ENCODE data around the gene NKX1-1. TPM values are rescaled to one million over a fixed set of nuclear protein-coding genes. Genes with fewer than 3 reads are reported as not detected.

NKX1-1 gene
- total and polyA plus RNA-seq, 4 donors = 0.35 to 0.70 TPM; not detected in 2

- Histone ChIP-seq H3K27me3 (ENCODE audit: control insufficient read depth, insufficient read depth, low read length) (no peaks in the 10 kb centered on the region), H3K27ac (ENCODE audit: low read depth, low read length) (no peak overlapping the region), H3K4me3 (ENCODE audit: low read depth, low read length) (no peak overlapping the region), H3K4me1 (ENCODE audit: control insufficient read depth, insufficient read depth, low read length) (peaks cover 38% of the 10 kb centered on the region), H3K36me3 (ENCODE audit: control insufficient read depth, insufficient read depth, low read length) (peaks cover 90% of the 10 kb centered on the region), H3K9me3 (ENCODE audit: control insufficient read depth, insufficient read depth, low read length) (no peaks in the 10 kb centered on the region)
- WGBS (ENCODE audit: insufficient coverage) = 84% methylated on average over 31 of the region's 36 CpGs
- DNase-seq (ENCODE audit: low read depth in 4 of 6, low spot score in 6 of 6) = no peak
Observed at GRCh38 chr4:1354136-1354982, 51.9 kb downstream of the NKX1-1 start.

GRCh38 chr4:1353186-1354055, 52.8 kb downstream of the NKX1-1 start:
- Histone ChIP-seq H3K9me3 (ENCODE audit: control insufficient read depth, insufficient read depth, low read length) (no peaks in the 10 kb centered on the region), H3K36me3 (ENCODE audit: control insufficient read depth, insufficient read depth, low read length) (peaks cover 91% of the 10 kb centered on the region), H3K27ac (ENCODE audit: low read depth, low read length) (no peak overlapping the region), H3K4me3 (ENCODE audit: low read depth, low read length) (no peak overlapping the region), H3K4me1 (ENCODE audit: control insufficient read depth, insufficient read depth, low read length) (peaks cover 42% of the 10 kb centered on the region), H3K27me3 (ENCODE audit: control insufficient read depth, insufficient read depth, low read length) (no peaks in the 10 kb centered on the region)
- DNase-seq (ENCODE audit: low read depth in 4 of 6, low spot score in 6 of 6) = no peak
- WGBS (ENCODE audit: insufficient coverage) = 92% methylated on average over 28 of the region's 30 CpGs

Other genes with a start within 250 kb of the NKX1-1 start
- gene SPON2, start 233.9 kb downstream of the NKX1-1 start, total RNA-seq = 10 to 100 TPM; 10.6 to 29.5 TPM
- 10 to 100 TPM; 19.8 to 23.2 TPM for gene SPON2, start 233.9 kb downstream of the NKX1-1 start, polyA plus RNA-seq (ENCODE audit: insufficient read length in 2 of 2)
- 100 to 1,000 TPM in 1 of 2 donors, 10 to 100 TPM in 1; 98.8 to 118 TPM for gene CTBP1, start 157.3 kb downstream of the NKX1-1 start, total RNA-seq
- gene CTBP1, start 157.3 kb downstream of the NKX1-1 start, polyA plus RNA-seq (ENCODE audit: insufficient read length in 2 of 2) = 100 to 1,000 TPM; 217 to 232 TPM
- gene MAEA, start 116.6 kb downstream of the NKX1-1 start, total RNA-seq = 10 to 100 TPM; 36.3 to 51.0 TPM
- gene MAEA, start 116.6 kb downstream of the NKX1-1 start, polyA plus RNA-seq (ENCODE audit: insufficient read length in 2 of 2) = 10 to 100 TPM; 56.3 to 71.8 TPM
- gene UVSSA, start 59.2 kb downstream of the NKX1-1 start, total RNA-seq = 10 to 100 TPM in 1 of 2 donors, 1 to 10 TPM in 1; 7.5 to 11.6 TPM
- 10 to 100 TPM; 22.6 to 27.7 TPM for gene UVSSA, start 59.2 kb downstream of the NKX1-1 start, polyA plus RNA-seq (ENCODE audit: insufficient read length in 2 of 2)